Neural crest cell (in vitro differentiated cells): ENCODE data around the gene SFT2D1. TPM values are rescaled to one million over a fixed set of nuclear protein-coding genes. Genes with fewer than 3 reads are reported as not detected.

Experiments
- DNase-seq: peaks from one replicate; pipeline ENCODE4 v3.0.0; 2021; ENCODE audit warnings: low read depth, mixed read lengths, low spot score
- H3K27ac Mint-ChIP-seq: one replicate; pipeline ENCODE4 v1.8.0; 2021; ENCODE audit warnings: mild to moderate bottlenecking, mixed read lengths; ENCODE audit not compliant: unreplicated experiment
- H3K27me3 Mint-ChIP-seq: 2 replicates; pipeline ENCODE4 v1.8.0; 2021; ENCODE audit warnings: low read depth, mild to moderate bottlenecking, mixed read lengths
- H3K36me3 Mint-ChIP-seq: 2 replicates; pipeline ENCODE4 v1.8.0; 2021; ENCODE audit warnings: low read depth, mild to moderate bottlenecking, mixed read lengths
- H3K4me1 Mint-ChIP-seq: 2 replicates; pipeline ENCODE4 v1.8.0; 2021; ENCODE audit warnings: mixed read lengths
- H3K4me3 Mint-ChIP-seq: one replicate; pipeline ENCODE4 v1.8.0; 2021; ENCODE audit warnings: mild to moderate bottlenecking, mixed read lengths
- H3K9me3 Mint-ChIP-seq: 2 replicates; pipeline ENCODE4 v1.8.0; 2021; ENCODE audit warnings: mixed read lengths
- CTCF ChIP-seq: fragments of 200-600 bp; sonication (generic); conservative IDR thresholded peaks from 2 replicates; pipeline ENCODE4 v1.5.0; 2021; ENCODE audit warnings: antibody characterized with exemption, mild to moderate bottlenecking
- total RNA-seq: library from RNA; stranded (reverse); gene quantifications from 2 replicates; pipeline ENCODE4 v1.2.1, GENCODE V29; 2021

Gene SFT2D1
- total RNA-seq, 1 donor from 2014 or later, result 30.4 TPM

- no peak for DNase-seq
- TF ChIP-seq CTCF, result no peak
- H3K27me3 Mint-ChIP-seq, result no peaks in the 10 kb centered on the region
- H3K36me3 Mint-ChIP-seq, result no peaks in the 10 kb centered on the region
- no peak overlapping the region for H3K27ac Mint-ChIP-seq
- peak overlapping the region; percentile 95 for H3K4me3 Mint-ChIP-seq
- H3K4me1 Mint-ChIP-seq, result peaks cover 17% of the 10 kb centered on the region
- H3K9me3 Mint-ChIP-seq, result no peaks in the 10 kb centered on the region
These were observed 39.0 kb upstream of the SFT2D1 start for GRCh38 chr6:166381381-166381732.

- H3K27me3 Mint-ChIP-seq, result no peaks in the 10 kb centered on the region
- TF ChIP-seq CTCF, result no peak
- H3K4me3 Mint-ChIP-seq, result no peak overlapping the region
- peaks cover 17% of the 10 kb centered on the region for H3K4me1 Mint-ChIP-seq
- no peaks in the 10 kb centered on the region for H3K9me3 Mint-ChIP-seq
- DNase-seq, result no peak
- H3K36me3 Mint-ChIP-seq, result no peaks in the 10 kb centered on the region
- H3K27ac Mint-ChIP-seq, result no peak overlapping the region
These were observed 37.5 kb upstream of the SFT2D1 start for GRCh38 chr6:166379800-166380199.

- no peak for DNase-seq
- H3K36me3 Mint-ChIP-seq, result no peaks in the 10 kb centered on the region
- peaks cover 13% of the 10 kb centered on the region for H3K4me1 Mint-ChIP-seq
- no peak for TF ChIP-seq CTCF
- H3K27ac Mint-ChIP-seq, result no peak overlapping the region
- no peaks in the 10 kb centered on the region for H3K9me3 Mint-ChIP-seq
- no peaks in the 10 kb centered on the region for H3K27me3 Mint-ChIP-seq
- H3K4me3 Mint-ChIP-seq, result no peak overlapping the region
These were observed 36.8 kb upstream of the SFT2D1 start for GRCh38 chr6:166379103-166379586.

GRCh38 chr6:166377721-166378120 lies 35.4 kb upstream of the SFT2D1 start:
- peak overlapping the region; percentile 7 for H3K4me3 Mint-ChIP-seq
- H3K4me1 Mint-ChIP-seq, result peaks cover 8% of the 10 kb centered on the region
- H3K27me3 Mint-ChIP-seq, result no peaks in the 10 kb centered on the region
- no peak for TF ChIP-seq CTCF
- H3K27ac Mint-ChIP-seq, result no peak overlapping the region
- no peaks in the 10 kb centered on the region for H3K36me3 Mint-ChIP-seq
- no peak for DNase-seq
- H3K9me3 Mint-ChIP-seq, result no peaks in the 10 kb centered on the region

- Mint-ChIP-seq H3K4me3 (no peak overlapping the region), H3K27me3 (no peaks in the 10 kb centered on the region), H3K4me1 (peaks cover under 1% of the 10 kb centered on the region), H3K9me3 (no peaks in the 10 kb centered on the region), H3K27ac (no peak overlapping the region), H3K36me3 (no peaks in the 10 kb centered on the region)
- TF ChIP-seq CTCF, result no peak
- DNase-seq, result no peak
These were observed 32.7 kb upstream of the SFT2D1 start for GRCh38 chr6:166375013-166375412.

GRCh38 chr6:166370489-166370888 lies 28.1 kb upstream of the SFT2D1 start:
- H3K9me3 Mint-ChIP-seq, result no peaks in the 10 kb centered on the region
- peaks cover 19% of the 10 kb centered on the region for H3K4me1 Mint-ChIP-seq
- no peak overlapping the region for H3K27ac Mint-ChIP-seq
- no peaks in the 10 kb centered on the region for H3K36me3 Mint-ChIP-seq
- no peak for TF ChIP-seq CTCF
- no peaks in the 10 kb centered on the region for H3K27me3 Mint-ChIP-seq
- no peak for DNase-seq
- no peak overlapping the region for H3K4me3 Mint-ChIP-seq
